Adipocyte (in vitro differentiated cells): ENCODE data around the gene ENAH.

Experiments
- DNase-seq: peaks from one replicate; pipeline ENCODE4 v3.0.0-alpha.2; 2015; ENCODE audit warnings: low read depth
- H3K27me3 ChIP-seq: replicated peaks from 2 replicates; pipeline ENCODE4 v1.7.0; 2013; ENCODE audit warnings: mild to moderate bottlenecking, low read length, moderate library complexity; ENCODE audit not compliant: control insufficient read depth, insufficient read depth
- H3K36me3 ChIP-seq: 2 replicates; pipeline ENCODE4 v1.7.0; 2013; ENCODE audit warnings: low read length, mild to moderate bottlenecking, moderate library complexity; ENCODE audit not compliant: control insufficient read depth, insufficient read depth, severe bottlenecking
- H3K4me1 ChIP-seq: 2 replicates; pipeline ENCODE4 v1.7.0; 2013; ENCODE audit warnings: mild to moderate bottlenecking, low read length, moderate library complexity; ENCODE audit not compliant: control insufficient read depth, insufficient read depth
- H3K4me3 ChIP-seq: 2 replicates; pipeline ENCODE4 v1.7.0; 2013; ENCODE audit warnings: mild to moderate bottlenecking, low read length, moderate library complexity
- H3K9ac ChIP-seq: 2 replicates; pipeline ENCODE4 v1.7.0; 2013; ENCODE audit warnings: mild to moderate bottlenecking, low read length, moderate library complexity
- H3K9me3 ChIP-seq: 2 replicates; pipeline ENCODE4 v1.7.0; 2013; ENCODE audit warnings: mild to moderate bottlenecking, low read length, moderate library complexity; ENCODE audit not compliant: control insufficient read depth

The ENAH gene

DNA sequence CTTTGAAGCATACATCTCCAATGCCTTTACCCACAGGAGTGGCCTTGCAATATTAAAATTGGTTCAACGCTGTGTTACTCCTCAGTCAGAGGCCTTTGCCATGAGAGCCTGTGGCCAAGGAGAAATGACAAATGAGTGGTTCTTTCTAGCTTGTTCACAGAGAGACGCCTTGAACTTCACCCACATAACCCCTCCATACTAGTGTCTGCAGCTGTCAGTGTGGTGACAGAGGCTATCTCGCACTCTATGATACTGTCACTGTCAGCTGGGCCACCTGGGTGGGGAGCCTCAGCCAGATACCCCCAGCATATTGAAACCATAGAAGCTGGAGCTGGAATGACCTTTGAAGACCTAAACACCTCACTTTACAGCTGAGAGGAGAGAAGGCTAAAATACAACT is 167.7 kb downstream of the ENAH start:
- peaks cover 9% of the 10 kb centered on the region for H3K4me1 ChIP-seq
- peaks cover 3% of the 10 kb centered on the region for H3K36me3 ChIP-seq
- no peak overlapping the region for H3K4me3 ChIP-seq
- DNase-seq, result no peak
- H3K9ac ChIP-seq, result no peak overlapping the region
- H3K9me3 ChIP-seq, result no peaks in the 10 kb centered on the region
- H3K27me3 ChIP-seq, result peaks cover 16% of the 10 kb centered on the region

- Histone ChIP-seq H3K36me3 (peaks cover 3% of the 10 kb centered on the region), H3K4me1 (peaks cover 9% of the 10 kb centered on the region), H3K4me3 (no peak overlapping the region), H3K27me3 (peaks cover 17% of the 10 kb centered on the region), H3K9ac (no peak overlapping the region), H3K9me3 (no peaks in the 10 kb centered on the region)
- no peak for DNase-seq
These were observed 168.2 kb downstream of the ENAH start for GRCh38 chr1:225484657-225485214.

DNA sequence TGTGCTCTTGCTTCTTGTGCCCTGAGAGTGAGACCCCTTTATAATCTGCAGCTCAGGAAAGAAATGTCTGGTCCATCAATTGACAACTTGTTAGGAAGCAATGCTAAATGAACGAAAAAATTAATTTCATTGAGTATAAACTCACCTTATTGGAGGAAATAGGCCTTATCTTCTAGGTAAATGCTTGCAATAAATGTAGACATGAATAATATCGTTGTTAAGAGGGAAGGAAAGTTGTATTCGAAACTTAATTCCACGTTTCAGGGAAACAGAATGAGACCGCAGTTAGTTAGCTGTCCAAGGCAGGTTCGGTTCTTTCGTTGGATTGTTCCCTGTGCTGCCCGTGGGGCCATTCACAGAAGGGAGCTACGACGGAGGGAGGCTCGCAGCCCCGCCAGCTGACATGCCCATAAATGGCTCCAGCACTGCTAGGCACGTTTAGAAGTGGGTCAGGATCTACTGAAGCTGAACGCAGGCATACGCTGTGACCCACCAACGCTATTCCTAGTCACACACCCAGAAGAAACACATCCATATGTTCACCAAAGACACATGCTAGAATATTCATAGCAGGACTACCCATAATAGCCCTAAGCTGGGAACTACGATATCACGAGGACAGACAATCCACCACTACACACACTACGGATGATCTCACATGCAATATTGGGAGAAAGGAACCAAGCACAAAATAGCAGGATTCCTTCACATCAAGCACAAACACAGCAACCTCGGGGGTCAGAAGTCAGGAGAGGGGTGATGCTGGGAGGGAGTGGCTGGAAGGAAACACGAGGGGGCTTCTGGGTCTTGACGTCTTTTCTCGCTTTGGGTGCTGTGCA is 168.9 kb downstream of the ENAH start:
- Histone ChIP-seq H3K9ac (no peak overlapping the region), H3K27me3 (peaks cover 17% of the 10 kb centered on the region), H3K4me3 (no peak overlapping the region), H3K36me3 (peaks cover 3% of the 10 kb centered on the region), H3K4me1 (peaks cover 9% of the 10 kb centered on the region), H3K9me3 (no peaks in the 10 kb centered on the region)
- no peak for DNase-seq

GRCh38 chr1:225482421-225482950 is 170.4 kb downstream of the ENAH start:
- DNase-seq, result peak; percentile 64
- peaks cover 9% of the 10 kb centered on the region for H3K4me1 ChIP-seq
- H3K4me3 ChIP-seq, result peak overlapping the region; percentile 16
- H3K36me3 ChIP-seq, result peaks cover 3% of the 10 kb centered on the region
- no peaks in the 10 kb centered on the region for H3K9me3 ChIP-seq
- H3K9ac ChIP-seq, result no peak overlapping the region
- peaks cover 17% of the 10 kb centered on the region for H3K27me3 ChIP-seq

GRCh38 chr1:225481738-225482137 is 171.2 kb downstream of the ENAH start:
- peaks cover 17% of the 10 kb centered on the region for H3K27me3 ChIP-seq
- no peaks in the 10 kb centered on the region for H3K36me3 ChIP-seq
- no peak overlapping the region for H3K9ac ChIP-seq
- no peak overlapping the region for H3K4me3 ChIP-seq
- no peaks in the 10 kb centered on the region for H3K9me3 ChIP-seq
- DNase-seq, result no peak
- H3K4me1 ChIP-seq, result peaks cover 9% of the 10 kb centered on the region

GRCh38 chr1:225480825-225481434 is 172.0 kb downstream of the ENAH start:
- no peak overlapping the region for H3K9ac ChIP-seq
- H3K27me3 ChIP-seq, result peaks cover 17% of the 10 kb centered on the region
- H3K4me3 ChIP-seq, result no peak overlapping the region
- H3K9me3 ChIP-seq, result no peaks in the 10 kb centered on the region
- no peaks in the 10 kb centered on the region for H3K36me3 ChIP-seq
- DNase-seq, result peak; percentile 42
- H3K4me1 ChIP-seq, result peaks cover 9% of the 10 kb centered on the region

DNA sequence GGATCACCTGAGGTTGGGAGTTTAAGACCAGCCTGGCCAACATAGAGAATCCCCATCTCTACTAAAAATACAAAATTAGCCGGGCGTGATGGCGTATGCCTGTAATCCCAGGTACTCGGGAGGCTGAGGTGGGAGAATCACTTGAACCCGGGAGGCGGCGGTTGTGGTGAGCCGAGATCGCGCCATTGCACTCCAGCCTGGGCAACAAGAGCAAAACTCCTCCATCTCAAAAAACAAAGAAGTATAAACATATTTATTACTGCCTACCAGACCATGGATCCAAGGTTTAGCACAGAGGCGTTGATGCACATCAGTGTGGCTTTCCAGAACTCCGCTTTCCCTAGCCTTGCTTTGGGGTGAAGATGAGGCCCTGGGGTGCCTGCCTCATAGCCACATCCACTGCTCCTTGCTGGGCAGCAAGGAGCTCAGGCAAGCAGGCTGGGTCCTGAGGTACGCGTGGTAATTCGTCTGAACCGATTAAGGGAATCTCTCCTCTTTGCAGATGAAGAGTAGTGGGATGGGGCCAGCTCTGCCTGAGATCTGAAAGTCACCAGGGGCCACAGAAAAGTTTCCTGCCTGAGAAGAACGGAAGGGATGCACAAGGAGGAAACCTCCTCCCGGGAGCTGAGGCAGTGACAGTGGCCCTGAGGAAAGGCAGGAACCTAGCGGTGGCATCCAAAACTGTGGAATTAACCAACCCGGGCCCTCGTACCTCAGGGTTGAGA is 172.8 kb downstream of the ENAH start:
- H3K4me1 ChIP-seq, result peaks cover 10% of the 10 kb centered on the region
- H3K36me3 ChIP-seq, result no peaks in the 10 kb centered on the region
- H3K4me3 ChIP-seq, result no peak overlapping the region
- peaks cover 17% of the 10 kb centered on the region for H3K27me3 ChIP-seq
- DNase-seq, result no peak
- no peaks in the 10 kb centered on the region for H3K9me3 ChIP-seq
- no peak overlapping the region for H3K9ac ChIP-seq

GRCh38 chr1:225479341-225479740 is 173.6 kb downstream of the ENAH start:
- H3K4me3 ChIP-seq, result no peak overlapping the region
- H3K9me3 ChIP-seq, result no peaks in the 10 kb centered on the region
- peaks cover 12% of the 10 kb centered on the region for H3K4me1 ChIP-seq
- no peak overlapping the region for H3K9ac ChIP-seq
- no peaks in the 10 kb centered on the region for H3K36me3 ChIP-seq
- DNase-seq, result no peak
- peaks cover 17% of the 10 kb centered on the region for H3K27me3 ChIP-seq

DNA sequence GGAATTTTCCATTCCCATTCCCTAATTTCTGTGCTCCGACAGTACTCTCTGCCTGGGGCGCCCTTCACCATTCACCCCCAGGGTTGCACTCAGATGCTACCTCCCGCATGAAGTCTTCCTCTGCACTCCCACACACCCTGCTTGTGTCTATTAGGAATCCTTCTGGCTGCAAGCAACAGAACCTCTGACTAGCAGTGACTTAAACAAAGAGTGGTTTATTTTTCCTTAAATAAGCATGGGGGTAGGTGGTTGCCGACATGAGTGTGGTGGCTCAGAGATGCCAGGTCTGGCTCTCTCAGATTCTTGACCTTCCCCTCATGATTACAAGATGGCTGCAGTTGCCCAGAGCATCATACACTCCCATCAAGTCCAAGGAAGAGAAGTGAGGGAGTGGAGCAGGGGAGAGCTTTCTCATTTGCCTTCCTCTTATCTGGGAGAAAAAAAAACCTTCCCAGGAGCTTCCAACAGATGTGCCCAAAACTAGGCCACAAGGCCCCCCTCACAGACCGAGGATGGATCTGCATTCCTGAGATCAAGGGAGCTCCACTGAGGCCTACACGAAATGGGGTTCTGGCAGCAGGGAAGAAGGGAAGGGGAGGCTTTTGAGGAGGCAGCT is 175.5 kb downstream of the ENAH start:
- Histone ChIP-seq H3K9me3 (no peaks in the 10 kb centered on the region), H3K27me3 (peaks cover 17% of the 10 kb centered on the region), H3K9ac (no peak overlapping the region), H3K4me3 (no peak overlapping the region), H3K4me1 (peaks cover 6% of the 10 kb centered on the region), H3K36me3 (no peaks in the 10 kb centered on the region)
- DNase-seq, result no peak

- DNase-seq, result peak; percentile 26
- peaks cover 3% of the 10 kb centered on the region for H3K4me1 ChIP-seq
- peaks cover 14% of the 10 kb centered on the region for H3K27me3 ChIP-seq
- no peak overlapping the region for H3K4me3 ChIP-seq
- H3K36me3 ChIP-seq, result no peaks in the 10 kb centered on the region
- no peak overlapping the region for H3K9ac ChIP-seq
- H3K9me3 ChIP-seq, result no peaks in the 10 kb centered on the region
These were observed 176.4 kb downstream of the ENAH start for GRCh38 chr1:225476538-225476988.
